A673 (cell line): ENCODE results near the gene MAP7.

ENCODE experiments used
- CTCF ChIP-seq: fragments of 300-800, 200-600 bp; sonication (generic); conservative IDR thresholded peaks from 2 replicates; pipeline ENCODE4 v1.5.1; 2017; ENCODE audit warnings: low read depth, mild to moderate bottlenecking, antibody characterized with exemption, low read length, moderate library complexity, mixed read lengths
- EZH2 ChIP-seq: fragments of 200-600 bp; sonication (generic); IDR thresholded peaks from 2 replicates; pipeline ENCODE4 v1.6.1; 2017; ENCODE audit warnings: borderline replicate concordance, low read depth, mild to moderate bottlenecking, mixed read lengths, antibody characterized with exemption, low read length; ENCODE audit not compliant: poor library complexity, severe bottlenecking

GRCh38 chr6:136334853-136335252 is 215.4 kb downstream of the MAP7 start:
- TF ChIP-seq CTCF (peak; percentile 45), EZH2 (no peak)
